OCI-LY1 (cell line): ENCODE data around the gene ABCA5.

Experiments
- EZH2 ChIP-seq: fragments of 200-600 bp; sonication (generic), shearing (Covaris generic); IDR thresholded peaks from 2 replicates; pipeline ENCODE4 v1.8.0; 2017; ENCODE audit warnings: borderline replicate concordance, mixed run types, mild to moderate bottlenecking, antibody characterized with exemption, low read length, moderate library complexity, mixed read lengths
- TF ChIP-seq, protein P1 (sequence below): fragments of 200-600 bp; sonication (generic), shearing (Covaris generic); IDR thresholded peaks from 2 replicates; pipeline ENCODE4 v1.5.1; 2017; ENCODE audit warnings: mild to moderate bottlenecking, antibody characterized with exemption, low read length, moderate library complexity, mixed read lengths

DNA sequence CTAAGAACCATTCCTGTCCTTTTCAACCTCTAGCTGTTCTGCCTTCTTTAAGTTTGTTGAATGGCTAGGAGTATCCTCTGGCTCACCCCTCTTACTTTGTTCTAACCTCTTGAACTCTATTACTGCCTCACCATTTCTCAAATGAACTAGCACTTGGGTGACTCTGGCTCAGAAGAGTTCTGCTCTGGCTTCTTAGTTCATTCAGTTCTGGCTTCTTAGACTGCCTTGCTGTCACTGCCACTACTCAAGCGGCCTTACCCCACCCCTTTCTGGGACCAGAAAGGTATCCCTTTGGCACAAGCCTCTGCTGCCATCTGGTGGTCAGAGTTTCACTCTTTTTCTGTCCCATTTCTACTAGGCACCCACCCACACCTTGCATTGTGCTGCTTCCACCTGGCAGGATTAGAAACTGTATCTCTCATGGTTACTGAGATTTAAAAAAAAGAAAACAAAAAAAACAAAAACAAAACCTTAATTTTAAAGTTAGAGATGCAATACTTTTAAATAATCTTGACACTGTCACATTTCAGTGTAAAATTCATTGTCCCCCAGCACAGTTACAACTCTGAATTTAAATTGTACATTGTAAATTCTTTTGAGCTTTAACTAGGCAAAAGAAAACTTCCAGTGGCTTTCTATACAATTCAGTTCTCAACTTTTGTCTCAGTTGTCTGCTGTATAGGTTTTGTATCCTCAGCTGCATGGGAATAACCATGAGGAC is 91.4 kb downstream of the ABCA5 start:
- TF ChIP-seq, protein P1, sequence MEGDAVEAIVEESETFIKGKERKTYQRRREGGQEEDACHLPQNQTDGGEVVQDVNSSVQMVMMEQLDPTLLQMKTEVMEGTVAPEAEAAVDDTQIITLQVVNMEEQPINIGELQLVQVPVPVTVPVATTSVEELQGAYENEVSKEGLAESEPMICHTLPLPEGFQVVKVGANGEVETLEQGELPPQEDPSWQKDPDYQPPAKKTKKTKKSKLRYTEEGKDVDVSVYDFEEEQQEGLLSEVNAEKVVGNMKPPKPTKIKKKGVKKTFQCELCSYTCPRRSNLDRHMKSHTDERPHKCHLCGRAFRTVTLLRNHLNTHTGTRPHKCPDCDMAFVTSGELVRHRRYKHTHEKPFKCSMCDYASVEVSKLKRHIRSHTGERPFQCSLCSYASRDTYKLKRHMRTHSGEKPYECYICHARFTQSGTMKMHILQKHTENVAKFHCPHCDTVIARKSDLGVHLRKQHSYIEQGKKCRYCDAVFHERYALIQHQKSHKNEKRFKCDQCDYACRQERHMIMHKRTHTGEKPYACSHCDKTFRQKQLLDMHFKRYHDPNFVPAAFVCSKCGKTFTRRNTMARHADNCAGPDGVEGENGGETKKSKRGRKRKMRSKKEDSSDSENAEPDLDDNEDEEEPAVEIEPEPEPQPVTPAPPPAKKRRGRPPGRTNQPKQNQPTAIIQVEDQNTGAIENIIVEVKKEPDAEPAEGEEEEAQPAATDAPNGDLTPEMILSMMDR, result peak; percentile 77
- TF ChIP-seq EZH2, result no peak
